Superior temporal gyrus (tissue), 1 donor: ENCODE data around the gene ATP11A.

Experiments
- DNase-seq: peaks from one replicate; pipeline ENCODE4 v3.0.0-alpha.2; 2016; ENCODE audit errors: extremely low spot score

The ATP11A gene

DNA sequence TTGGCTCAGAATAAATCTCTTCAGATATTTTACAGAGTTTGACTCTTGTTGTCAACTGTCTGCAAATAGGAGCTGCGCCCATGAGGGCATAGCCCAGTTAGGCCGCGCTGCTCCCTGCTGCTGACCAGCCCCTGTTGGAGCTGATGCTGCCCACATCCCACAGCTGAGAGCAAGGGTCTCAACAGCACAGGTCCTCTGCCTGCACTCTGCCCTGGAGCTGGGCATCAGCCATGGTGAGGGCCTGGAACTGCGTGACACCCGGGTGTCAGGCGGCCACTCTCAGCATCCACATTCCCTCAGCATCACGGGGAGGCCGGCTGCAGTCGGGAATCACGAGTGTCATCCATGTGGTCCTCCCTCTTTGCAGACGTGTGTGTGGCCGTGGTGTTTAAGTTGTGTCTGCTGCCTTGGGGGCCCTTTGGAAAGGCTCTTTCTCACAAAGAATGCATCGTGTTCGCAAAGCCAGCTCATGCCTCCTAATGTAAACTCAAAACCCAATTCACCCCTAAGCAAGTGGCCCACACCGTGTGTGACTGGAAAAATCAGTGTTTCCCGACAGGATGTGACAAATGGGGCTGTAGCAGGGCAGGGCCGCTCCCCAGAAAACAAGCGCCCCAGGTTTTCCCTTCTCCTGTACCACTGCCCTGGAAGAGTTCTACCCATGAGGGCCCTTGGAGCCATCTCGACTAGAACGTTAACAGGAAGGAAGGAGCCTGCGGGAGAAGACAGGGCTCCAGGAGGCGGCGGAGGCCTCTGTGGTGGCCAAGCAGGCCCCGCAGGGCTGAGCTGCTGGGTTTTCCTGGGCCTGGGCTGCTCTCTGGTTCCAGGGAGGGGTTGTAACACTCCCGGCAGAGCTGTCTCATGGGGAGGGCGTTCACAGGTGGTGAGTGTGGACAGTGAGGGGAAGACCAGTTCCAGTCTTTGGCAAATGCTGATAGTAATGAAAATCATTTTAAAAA is 20.3 kb downstream of the ATP11A start:
- no peak for DNase-seq

GRCh38 chr13:112710855-112711527 is 21.2 kb downstream of the ATP11A start:
- no peak for DNase-seq

GRCh38 chr13:112711528-112712265 is 21.9 kb downstream of the ATP11A start:
- peak; percentile 58 for DNase-seq

- no peak for DNase-seq
Observed at GRCh38 chr13:112712451-112713207, 22.8 kb downstream of the ATP11A start.

GRCh38 chr13:112713517-112714253 is 23.8 kb downstream of the ATP11A start:
- no peak for DNase-seq

GRCh38 chr13:112714376-112715174 is 24.7 kb downstream of the ATP11A start:
- DNase-seq, result no peak

DNA sequence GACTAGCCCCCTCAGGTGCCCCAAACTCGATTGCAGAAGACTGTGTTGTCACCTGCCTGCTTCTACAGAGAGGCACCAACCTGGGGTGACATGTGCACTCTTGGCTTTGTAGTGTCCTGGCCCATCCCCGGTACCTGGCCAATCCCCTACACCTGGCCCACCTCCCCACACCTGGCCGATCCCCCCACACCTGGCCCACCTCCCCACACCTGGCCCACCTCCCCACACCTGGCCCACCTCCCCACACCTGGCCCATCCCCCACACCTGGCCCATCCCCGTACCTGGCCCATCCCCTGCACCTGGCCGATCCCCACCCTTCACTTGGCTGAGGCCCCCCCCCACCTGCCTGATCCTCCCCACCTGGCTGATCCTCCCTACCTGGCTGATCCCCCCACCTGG is 25.4 kb downstream of the ATP11A start:
- no peak for DNase-seq

- no peak for DNase-seq
Observed at GRCh38 chr13:112715715-112716460, 26.1 kb downstream of the ATP11A start.

GRCh38 chr13:112716461-112716820 is 26.6 kb downstream of the ATP11A start:
- no peak for DNase-seq

DNA sequence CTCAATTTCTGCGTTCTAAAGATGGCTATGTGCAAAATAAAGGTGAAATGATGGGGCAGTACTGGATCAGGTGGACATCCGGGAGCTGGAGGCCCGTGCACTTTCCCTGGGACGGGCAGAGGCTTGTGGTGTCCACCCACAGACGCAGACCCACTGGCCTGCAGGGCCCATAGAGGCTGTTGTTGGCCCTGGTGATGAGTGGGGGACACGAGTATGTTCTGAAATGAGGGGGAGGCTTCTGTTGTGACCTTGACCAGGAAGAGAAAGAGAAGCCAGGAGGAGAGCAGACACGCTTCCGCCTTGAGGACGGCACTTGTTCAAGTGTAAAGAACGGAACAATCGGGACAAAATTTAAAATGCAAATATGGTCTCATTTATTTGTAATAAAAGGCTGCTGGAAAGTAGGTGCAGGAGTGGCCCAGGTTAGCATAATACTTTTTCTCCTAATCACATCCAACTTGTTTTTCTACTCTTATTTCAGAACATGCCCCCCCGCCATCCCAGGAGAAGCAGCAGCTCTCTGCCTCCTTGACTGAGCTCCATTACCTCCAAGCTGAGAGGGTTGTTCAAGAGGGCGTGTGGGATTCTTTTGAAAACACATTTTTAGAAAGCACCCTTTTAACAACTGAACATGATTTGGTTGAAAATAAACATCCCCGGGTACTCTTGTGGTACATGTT is 27.1 kb downstream of the ATP11A start:
- DNase-seq, result no peak

GRCh38 chr13:112718318-112718717 is 28.5 kb downstream of the ATP11A start:
- no peak for DNase-seq

DNA sequence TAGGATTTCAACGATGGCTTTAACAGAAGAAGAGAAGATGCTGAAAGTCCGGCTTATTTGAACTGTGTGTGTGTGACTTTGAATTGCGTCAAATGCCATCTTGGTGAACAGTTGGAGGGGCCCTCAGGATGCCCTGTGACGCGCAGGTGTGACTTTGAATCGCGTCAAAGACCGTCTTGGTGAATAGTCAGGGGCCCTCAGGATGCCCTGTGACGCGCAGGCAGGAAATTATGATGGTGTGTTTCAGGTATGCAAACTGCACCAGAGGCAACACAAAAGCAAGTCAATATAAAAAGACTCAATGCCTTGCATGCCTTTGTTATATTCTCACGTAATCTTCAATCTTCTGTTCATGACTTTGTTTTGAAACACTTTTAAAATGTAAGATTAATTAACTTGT is 29.2 kb downstream of the ATP11A start:
- no peak for DNase-seq

- no peak for DNase-seq
Observed at GRCh38 chr13:112719556-112719955, 29.7 kb downstream of the ATP11A start.

DNA sequence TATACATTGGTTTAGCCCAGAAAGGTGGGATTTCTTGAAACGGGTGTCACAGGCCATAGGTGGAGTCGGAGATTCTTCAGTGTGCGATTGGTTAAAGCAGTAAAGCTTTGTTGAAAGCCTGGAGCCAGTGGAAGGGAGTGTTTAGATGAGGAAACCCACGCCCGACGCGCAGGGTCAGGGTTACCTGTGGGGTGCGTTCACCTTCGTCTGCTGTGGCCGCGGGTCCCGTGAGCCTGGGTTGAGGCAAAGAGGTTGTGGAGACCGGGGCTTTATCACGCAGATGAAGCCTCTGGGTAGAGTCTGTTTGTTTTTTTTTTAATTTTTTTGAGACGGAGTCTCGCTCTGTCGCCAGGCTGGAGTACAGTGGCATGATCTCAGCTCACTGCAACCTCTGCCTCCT is 30.4 kb downstream of the ATP11A start:
- no peak for DNase-seq

- DNase-seq, result no peak
Observed at GRCh38 chr13:112720814-112721197, 31.0 kb downstream of the ATP11A start.

GRCh38 chr13:112721198-112722104 is 31.6 kb downstream of the ATP11A start:
- DNase-seq, result no peak

- no peak for DNase-seq
Observed at GRCh38 chr13:112722433-112723263, 32.8 kb downstream of the ATP11A start.
